IPS DF 6.9 (cell line): Measurements from ENCODE around the gene PBX1.

Experiments used
- DNase-seq: peaks from one replicate; pipeline ENCODE4 v3.0.0-alpha.2; 2013; ENCODE audit warnings: low read depth, low spot score
- H3K27ac ChIP-seq: one replicate; pipeline ENCODE4 v1.5.1; 2013; ENCODE audit warnings: low read length, control low read depth
- H3K27me3 ChIP-seq: 2 replicates; pipeline ENCODE4 v1.6.1; 2013; ENCODE audit warnings: mild to moderate bottlenecking, low read length; ENCODE audit not compliant: control insufficient read depth, insufficient read depth
- H3K36me3 ChIP-seq: 2 replicates; pipeline ENCODE4 v1.6.1; 2013; ENCODE audit warnings: low read length; ENCODE audit not compliant: control insufficient read depth, insufficient read depth
- H3K4me1 ChIP-seq: 2 replicates; pipeline ENCODE4 v1.6.1; 2013; ENCODE audit warnings: low read length; ENCODE audit not compliant: control insufficient read depth, insufficient read depth
- H3K4me3 ChIP-seq: 2 replicates; pipeline ENCODE4 v1.5.1; 2013; ENCODE audit warnings: mild to moderate bottlenecking, low read length
- H3K9me3 ChIP-seq: 2 replicates; pipeline ENCODE4 v1.6.1; 2013; ENCODE audit warnings: low read length, inconsistent platforms; ENCODE audit not compliant: control insufficient read depth, insufficient read depth
- WGBS: extraction: QIAGEN DNeasy Blood & Tissue Kit; methylation state at CpG from one replicate; pipeline ENCODE4 v1.1.7; 2013; ENCODE audit warnings: mixed read lengths, missing lambda C conversion rate; ENCODE audit not compliant: insufficient read length, insufficient coverage; 5-methylcytosine and 5-hydroxymethylcytosine counted together

PBX1 gene

GRCh38 chr1:164803366-164803765, 244.4 kb downstream of the PBX1 start:
- Histone ChIP-seq H3K27ac (no peak overlapping the region), H3K4me1 (no peaks in the 10 kb centered on the region), H3K36me3 (peaks cover 8% of the 10 kb centered on the region; the same call in 1 of the 2 replicates), H3K9me3 (no peaks in the 10 kb centered on the region), H3K27me3 (no peaks in the 10 kb centered on the region), H3K4me3 (no peak overlapping the region)
- WGBS: no CpG with 5 or more reads among the region's 5 CpGs
- DNase-seq: no peak

GRCh38 chr1:164804366-164804765, 245.4 kb downstream of the PBX1 start:
- no peak overlapping the region for H3K27ac ChIP-seq
- H3K4me1 ChIP-seq: no peaks in the 10 kb centered on the region
- H3K4me3 ChIP-seq: no peak overlapping the region
- no peaks in the 10 kb centered on the region for H3K9me3 ChIP-seq
- no peaks in the 10 kb centered on the region for H3K27me3 ChIP-seq
- no CpG with 5 or more reads among the region's 2 CpGs for WGBS
- peaks cover 8% of the 10 kb centered on the region; the same call in 1 of the 2 replicates for H3K36me3 ChIP-seq
- no peak for DNase-seq

- no peaks in the 10 kb centered on the region for H3K9me3 ChIP-seq
- no peaks in the 10 kb centered on the region; the same call in 1 of the 2 replicates for H3K36me3 ChIP-seq
- no peak overlapping the region for H3K27ac ChIP-seq
- no peaks in the 10 kb centered on the region for H3K4me1 ChIP-seq
- DNase-seq: no peak
- no peaks in the 10 kb centered on the region for H3K27me3 ChIP-seq
- no peak overlapping the region for H3K4me3 ChIP-seq
- WGBS: no CpG with 5 or more reads among the region's 4 CpGs
Measured at GRCh38 chr1:164805399-164805798, 246.4 kb downstream of the PBX1 start.

- DNase-seq: no peak
- Histone ChIP-seq H3K36me3 (no peaks in the 10 kb centered on the region; the same call in 1 of the 2 replicates), H3K27me3 (no peaks in the 10 kb centered on the region), H3K4me3 (no peak overlapping the region), H3K27ac (no peak overlapping the region), H3K4me1 (no peaks in the 10 kb centered on the region), H3K9me3 (no peaks in the 10 kb centered on the region)
- no CpG with 5 or more reads among the region's 6 CpGs for WGBS
Measured at GRCh38 chr1:164806531-164806930, 247.5 kb downstream of the PBX1 start.

- Histone ChIP-seq H3K36me3 (no peaks in the 10 kb centered on the region; the same call in 1 of the 2 replicates), H3K27ac (no peak overlapping the region), H3K4me3 (no peak overlapping the region), H3K9me3 (no peaks in the 10 kb centered on the region), H3K27me3 (no peaks in the 10 kb centered on the region), H3K4me1 (no peaks in the 10 kb centered on the region)
- DNase-seq: no peak
- no CpG with 5 or more reads among the region's 1 CpG for WGBS
Measured at GRCh38 chr1:164813776-164814175, 254.8 kb downstream of the PBX1 start.

GRCh38 chr1:164821648-164822047, 262.7 kb downstream of the PBX1 start:
- no peaks in the 10 kb centered on the region for H3K4me1 ChIP-seq
- no peaks in the 10 kb centered on the region for H3K9me3 ChIP-seq
- H3K27ac ChIP-seq: no peak overlapping the region
- H3K4me3 ChIP-seq: no peak overlapping the region
- DNase-seq: no peak
- H3K27me3 ChIP-seq: no peaks in the 10 kb centered on the region
- H3K36me3 ChIP-seq: peaks cover 5% of the 10 kb centered on the region; the same call in 1 of the 2 replicates
- no CpG with 5 or more reads among the region's 9 CpGs for WGBS

GRCh38 chr1:164823486-164824279, 264.7 kb downstream of the PBX1 start:
- Histone ChIP-seq H3K9me3 (no peaks in the 10 kb centered on the region), H3K36me3 (peaks cover 5% of the 10 kb centered on the region; the same call in 1 of the 2 replicates), H3K4me3 (no peak overlapping the region), H3K27ac (no peak overlapping the region), H3K4me1 (no peaks in the 10 kb centered on the region), H3K27me3 (no peaks in the 10 kb centered on the region)
- no peak for DNase-seq
- WGBS: no CpG with 5 or more reads among the region's 5 CpGs

- H3K9me3 ChIP-seq: no peaks in the 10 kb centered on the region
- no peaks in the 10 kb centered on the region for H3K4me1 ChIP-seq
- no peak for DNase-seq
- H3K36me3 ChIP-seq: peaks cover 5% of the 10 kb centered on the region; the same call in 1 of the 2 replicates
- no peak overlapping the region for H3K4me3 ChIP-seq
- no peak overlapping the region for H3K27ac ChIP-seq
- no peaks in the 10 kb centered on the region for H3K27me3 ChIP-seq
Measured at GRCh38 chr1:164824542-164824941, 265.6 kb downstream of the PBX1 start.

GRCh38 chr1:164830628-164831027, 271.6 kb downstream of the PBX1 start:
- no peaks in the 10 kb centered on the region for H3K9me3 ChIP-seq
- H3K27me3 ChIP-seq: no peaks in the 10 kb centered on the region
- no peaks in the 10 kb centered on the region for H3K36me3 ChIP-seq
- no peak overlapping the region for H3K27ac ChIP-seq
- WGBS: no CpG with 5 or more reads among the region's 4 CpGs
- no peak for DNase-seq
- no peak overlapping the region for H3K4me3 ChIP-seq
- H3K4me1 ChIP-seq: no peaks in the 10 kb centered on the region

- Histone ChIP-seq H3K4me1 (no peaks in the 10 kb centered on the region), H3K27me3 (no peaks in the 10 kb centered on the region), H3K9me3 (no peaks in the 10 kb centered on the region), H3K27ac (no peak overlapping the region), H3K36me3 (no peaks in the 10 kb centered on the region), H3K4me3 (no peak overlapping the region)
- WGBS: no CpG with 5 or more reads among the region's 1 CpG
- no peak for DNase-seq
Measured at GRCh38 chr1:164834641-164835040, 275.7 kb downstream of the PBX1 start.

GRCh38 chr1:164836614-164837018, 277.6 kb downstream of the PBX1 start:
- no peak overlapping the region for H3K27ac ChIP-seq

More at GRCh38 chr1:164836614-164837018, 277.6 kb downstream of the PBX1 start:
- Histone ChIP-seq H3K27me3 (no peaks in the 10 kb centered on the region), H3K36me3 (no peaks in the 10 kb centered on the region), H3K4me3 (no peak overlapping the region), H3K9me3 (no peaks in the 10 kb centered on the region), H3K4me1 (0 out of 2 replicates have a peak, but pooled peaks cover 2% of the 10 kb centered on the region)
- no peak for DNase-seq
- WGBS: 100% methylated on average over 2 of the region's 7 CpGs
